ENCODE measurements around the gene COQ8B. TPM values are rescaled to one million over a fixed set of nuclear protein-coding genes. Genes with fewer than 3 reads are reported as not detected.

Gene COQ8B
- total RNA-seq, 4 donors from 2014 or later, result 39.2 to 73.0 (median 54.7) TPM

DNA sequence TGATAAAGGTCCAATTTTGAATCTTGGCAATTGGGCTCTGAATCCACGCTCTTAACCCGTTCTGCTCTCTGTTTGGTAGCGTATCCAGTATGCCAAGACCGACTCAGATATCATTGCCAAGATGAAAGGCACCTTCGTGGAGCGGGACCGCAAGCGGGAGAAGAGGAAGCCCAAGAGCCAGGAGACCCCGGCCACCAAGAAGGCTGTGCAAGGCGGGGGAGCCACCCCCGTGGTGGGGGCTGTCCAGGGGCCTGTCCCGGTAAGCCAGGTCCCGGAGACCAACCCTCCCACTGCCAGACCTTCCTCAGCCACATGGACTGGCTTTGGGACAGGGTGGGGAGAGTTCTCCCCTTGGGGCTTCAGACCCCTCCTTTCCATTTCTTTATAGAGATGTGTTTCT lies 42.7 kb upstream of the COQ8B start:
- H3K27ac ChIP-seq, result no peak overlapping the region
- WGBS, 2 donors, result 95 to 96% methylated on average over 13 of the region's 13 CpGs
- peaks cover 65 to 68% of the 10 kb centered on the region in 2 donors for H3K36me3 ChIP-seq
- peaks cover 5 to 13% of the 10 kb centered on the region in 2 donors for H3K4me1 ChIP-seq
- TF ChIP-seq, protein P1, sequence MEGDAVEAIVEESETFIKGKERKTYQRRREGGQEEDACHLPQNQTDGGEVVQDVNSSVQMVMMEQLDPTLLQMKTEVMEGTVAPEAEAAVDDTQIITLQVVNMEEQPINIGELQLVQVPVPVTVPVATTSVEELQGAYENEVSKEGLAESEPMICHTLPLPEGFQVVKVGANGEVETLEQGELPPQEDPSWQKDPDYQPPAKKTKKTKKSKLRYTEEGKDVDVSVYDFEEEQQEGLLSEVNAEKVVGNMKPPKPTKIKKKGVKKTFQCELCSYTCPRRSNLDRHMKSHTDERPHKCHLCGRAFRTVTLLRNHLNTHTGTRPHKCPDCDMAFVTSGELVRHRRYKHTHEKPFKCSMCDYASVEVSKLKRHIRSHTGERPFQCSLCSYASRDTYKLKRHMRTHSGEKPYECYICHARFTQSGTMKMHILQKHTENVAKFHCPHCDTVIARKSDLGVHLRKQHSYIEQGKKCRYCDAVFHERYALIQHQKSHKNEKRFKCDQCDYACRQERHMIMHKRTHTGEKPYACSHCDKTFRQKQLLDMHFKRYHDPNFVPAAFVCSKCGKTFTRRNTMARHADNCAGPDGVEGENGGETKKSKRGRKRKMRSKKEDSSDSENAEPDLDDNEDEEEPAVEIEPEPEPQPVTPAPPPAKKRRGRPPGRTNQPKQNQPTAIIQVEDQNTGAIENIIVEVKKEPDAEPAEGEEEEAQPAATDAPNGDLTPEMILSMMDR (IDR thresholded peaks at IDR 0.05), result no peak
- no peaks in the 10 kb centered on the region for H3K9me3 ChIP-seq
- no peak overlapping the region for H3K4me3 ChIP-seq (replicated peaks in 1 of 3)
- intact Hi-C loops (cut with DNase I), result no loop called here
- DNase-seq, result no peak
- H3K27me3 ChIP-seq, result no peaks in the 10 kb centered on the region

DNA sequence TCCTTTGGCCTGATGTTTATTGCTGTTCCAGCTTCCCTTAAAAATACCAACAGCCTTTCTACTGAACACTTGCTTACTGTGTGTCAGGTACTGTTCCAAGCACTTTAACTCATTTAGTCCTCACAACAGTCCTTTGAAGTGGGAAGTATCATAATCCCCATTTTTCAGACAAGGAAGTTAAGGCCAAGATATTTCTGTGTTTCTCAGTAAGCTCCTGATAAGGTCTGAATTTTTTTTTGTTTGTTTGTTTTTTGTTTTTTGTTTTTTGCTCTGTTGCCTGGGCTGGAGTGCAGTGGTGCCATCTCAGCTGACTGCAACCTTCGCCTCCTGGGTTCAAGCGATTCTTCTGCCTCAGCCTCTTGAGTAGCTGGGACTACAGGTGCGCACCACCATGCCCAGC lies 41.8 kb upstream of the COQ8B start:
- DNase-seq, result no peak
- Histone ChIP-seq H3K4me3 (replicated peaks in 1 of 3) (no peak overlapping the region), H3K36me3 (peaks cover 57 to 59% of the 10 kb centered on the region in 2 donors), H3K27ac (no peak overlapping the region), H3K4me1 (peaks cover 12 to 21% of the 10 kb centered on the region in 2 donors), H3K9me3 (no peaks in the 10 kb centered on the region), H3K27me3 (no peaks in the 10 kb centered on the region)
- TF ChIP-seq POLR2A (IDR thresholded peaks at IDR 0.05), result no peak
- TF ChIP-seq, protein P1 (IDR thresholded peaks at IDR 0.05), result no peak
- 96 to 97% methylated on average over 3 of the region's 3 CpGs for WGBS, 2 donors
- intact Hi-C loops (cut with DNase I), result no loop called here

DNA sequence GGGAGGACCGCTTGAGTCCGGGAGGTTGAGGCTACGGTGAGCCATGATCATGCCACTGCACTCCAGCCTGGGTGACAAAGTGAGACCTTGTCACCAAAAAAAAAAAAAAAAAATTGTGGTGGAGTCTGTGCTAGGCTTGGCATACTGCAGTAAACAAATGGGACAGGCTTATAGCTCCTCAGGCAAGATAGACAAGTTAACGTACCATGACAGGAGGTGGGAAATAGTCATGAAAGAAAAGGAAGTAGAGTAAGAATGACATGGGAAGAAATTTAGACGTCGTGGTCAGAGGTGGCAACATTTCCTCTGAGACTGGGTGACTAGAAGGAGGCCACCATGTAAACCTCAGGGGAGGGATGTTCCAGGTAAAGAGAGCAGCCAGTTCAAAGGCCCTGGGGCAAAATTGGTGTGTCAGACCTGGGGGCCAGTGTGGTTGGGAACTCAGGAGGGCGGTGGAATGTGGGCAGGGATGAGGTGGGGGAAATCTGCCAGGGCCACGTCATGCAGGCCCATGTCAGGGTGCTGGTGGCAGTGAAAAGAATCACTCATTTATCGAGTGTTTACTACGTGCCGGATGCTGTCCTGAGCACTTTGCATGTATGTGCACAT lies 39.9 kb upstream of the COQ8B start:
- TF ChIP-seq, protein P1 (IDR thresholded peaks at IDR 0.05), result no peak
- TF ChIP-seq POLR2A (IDR thresholded peaks at IDR 0.05), result no peak
- DNase-seq, result no peak
- intact Hi-C loops (cut with DNase I), result no loop called here
- Histone ChIP-seq H3K4me3 (replicated peaks in 1 of 3) (no peak overlapping the region), H3K36me3 (peaks cover 38 to 40% of the 10 kb centered on the region in 2 donors), H3K27ac (no peak overlapping the region), H3K9me3 (no peaks in the 10 kb centered on the region), H3K4me1 (peaks cover 25 to 36% of the 10 kb centered on the region in 2 donors), H3K27me3 (no peaks in the 10 kb centered on the region)
- 74 to 75% methylated on average over 10 to 11 of the region's 11 CpGs for WGBS, 2 donors

DNA sequence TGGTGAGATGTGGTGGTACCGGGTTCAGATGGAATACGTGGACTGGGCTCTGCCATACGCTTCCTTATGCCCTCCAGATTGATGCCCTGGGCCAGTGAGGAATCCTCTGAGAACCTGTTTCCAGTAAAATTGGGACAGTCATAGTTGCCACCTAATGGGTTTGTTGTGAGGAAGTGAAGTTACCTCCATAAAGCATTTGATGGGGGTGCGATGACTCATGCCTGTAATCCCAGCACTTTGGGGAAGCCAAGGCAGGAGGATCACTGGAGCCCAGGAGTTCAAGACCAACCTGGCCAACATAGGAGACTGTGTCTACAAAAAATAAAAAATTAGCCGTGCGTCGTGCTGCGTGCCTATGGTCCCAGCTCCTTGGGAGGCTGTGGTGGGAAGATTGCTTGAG lies 39.1 kb upstream of the COQ8B start:
- TF ChIP-seq, protein P1 (IDR thresholded peaks at IDR 0.05), result no peak
- TF ChIP-seq POLR2A (IDR thresholded peaks at IDR 0.05), result no peak
- WGBS, 2 donors, result 97 to 98% methylated on average over 5 to 8 of the region's 8 CpGs
- H3K4me3 ChIP-seq (replicated peaks in 1 of 3), result no peak overlapping the region
- intact Hi-C loops (cut with DNase I), result no loop called here
- H3K4me1 ChIP-seq, result peaks cover 28 to 36% of the 10 kb centered on the region in 2 donors
- DNase-seq, result no peak
- no peak overlapping the region for H3K27ac ChIP-seq
- peaks cover 32% of the 10 kb centered on the region in 2 donors for H3K36me3 ChIP-seq
- no peaks in the 10 kb centered on the region for H3K27me3 ChIP-seq
- no peaks in the 10 kb centered on the region for H3K9me3 ChIP-seq

DNA sequence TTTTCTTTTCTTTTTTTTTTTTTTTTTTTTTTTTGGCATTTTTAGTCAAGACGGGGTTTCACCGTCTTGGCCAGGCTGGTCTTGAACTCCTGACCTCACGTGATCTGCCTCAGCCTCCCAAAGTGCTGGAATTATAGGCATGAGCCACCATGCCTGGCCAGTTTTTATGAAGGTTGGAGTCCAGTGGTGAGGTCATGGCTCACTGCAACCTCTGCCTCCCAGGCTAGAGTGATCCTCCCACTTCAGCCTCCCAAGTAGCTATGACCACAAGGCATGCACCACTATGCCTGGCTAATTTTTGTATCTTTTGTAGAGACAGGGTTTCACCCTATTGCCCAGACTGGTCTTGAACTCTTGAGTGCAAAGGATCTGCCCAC lies 38.5 kb upstream of the COQ8B start:
- intact Hi-C loops (cut with DNase I), result no loop called here
- Histone ChIP-seq H3K9me3 (no peaks in the 10 kb centered on the region), H3K4me1 (peaks cover 28 to 36% of the 10 kb centered on the region in 2 donors), H3K36me3 (peaks cover 27% of the 10 kb centered on the region in 2 donors), H3K27me3 (no peaks in the 10 kb centered on the region), H3K27ac (no peak overlapping the region), H3K4me3 (replicated peaks in 1 of 3) (no peak overlapping the region)
- DNase-seq, result no peak
- TF ChIP-seq, protein P1 (IDR thresholded peaks at IDR 0.05), result no peak
- no peak for TF ChIP-seq POLR2A (IDR thresholded peaks at IDR 0.05)
- WGBS, 2 donors, result 96 to 97% methylated on average over 3 of the region's 3 CpGs

All from thyroid gland (tissue), 4 donors.